Skeletal muscle tissue (tissue), 4 donors: ENCODE measurements around the gene HOXB4. TPM values are rescaled to one million over a fixed set of nuclear protein-coding genes. Genes with fewer than 3 reads are reported as not detected.

Experiments used
- H3K27ac ChIP-seq: one replicate; pipeline ENCODE4 v1.7.0; 2013; ENCODE audit warnings: mild to moderate bottlenecking, low read depth, low read length, inconsistent platforms
- H3K27me3 ChIP-seq, 3 donors: one replicate each; pipeline ENCODE4 v1.7.0; 2013; ENCODE audit warnings: low read length in 3 of 3; ENCODE audit not compliant: control insufficient read depth in 3 of 3, insufficient read depth in 3 of 3
- H3K36me3 ChIP-seq, 3 donors: one replicate each; pipeline ENCODE4 v1.7.0; 2013; ENCODE audit warnings: low read length in 3 of 3; ENCODE audit not compliant: control insufficient read depth in 3 of 3, insufficient read depth in 3 of 3
- H3K4me1 ChIP-seq, 3 donors: one replicate each; pipeline ENCODE4 v1.7.0; 2013; ENCODE audit warnings: low read length in 3 of 3, mild to moderate bottlenecking in 3 of 3; ENCODE audit not compliant: control insufficient read depth in 3 of 3, insufficient read depth in 3 of 3
- H3K4me3 ChIP-seq, 3 donors: one replicate each; pipeline ENCODE4 v1.7.0; 2013; ENCODE audit warnings: low read length in 3 of 3
- H3K9ac ChIP-seq, 3 donors: one replicate each; pipeline ENCODE4 v1.7.0; 2013; ENCODE audit warnings: low read length in 3 of 3, mild to moderate bottlenecking in 3 of 3, moderate library complexity in 2 of 3, low read depth in 1 of 3
- H3K9me3 ChIP-seq, 3 donors: one replicate each; pipeline ENCODE4 v1.7.0; 2013; ENCODE audit warnings: low read length in 3 of 3; ENCODE audit not compliant: control insufficient read depth in 3 of 3
- total RNA-seq: library from RNA; depleted of rRNA; stranded (reverse); fragments of >200 nt; gene quantifications from one replicate; pipeline ENCODE4 v1.2.3, GENCODE V29; 2014
- donor health status: Osteomylitis.

Gene HOXB4
- total RNA-seq, result 1.0 TPM

DNA sequence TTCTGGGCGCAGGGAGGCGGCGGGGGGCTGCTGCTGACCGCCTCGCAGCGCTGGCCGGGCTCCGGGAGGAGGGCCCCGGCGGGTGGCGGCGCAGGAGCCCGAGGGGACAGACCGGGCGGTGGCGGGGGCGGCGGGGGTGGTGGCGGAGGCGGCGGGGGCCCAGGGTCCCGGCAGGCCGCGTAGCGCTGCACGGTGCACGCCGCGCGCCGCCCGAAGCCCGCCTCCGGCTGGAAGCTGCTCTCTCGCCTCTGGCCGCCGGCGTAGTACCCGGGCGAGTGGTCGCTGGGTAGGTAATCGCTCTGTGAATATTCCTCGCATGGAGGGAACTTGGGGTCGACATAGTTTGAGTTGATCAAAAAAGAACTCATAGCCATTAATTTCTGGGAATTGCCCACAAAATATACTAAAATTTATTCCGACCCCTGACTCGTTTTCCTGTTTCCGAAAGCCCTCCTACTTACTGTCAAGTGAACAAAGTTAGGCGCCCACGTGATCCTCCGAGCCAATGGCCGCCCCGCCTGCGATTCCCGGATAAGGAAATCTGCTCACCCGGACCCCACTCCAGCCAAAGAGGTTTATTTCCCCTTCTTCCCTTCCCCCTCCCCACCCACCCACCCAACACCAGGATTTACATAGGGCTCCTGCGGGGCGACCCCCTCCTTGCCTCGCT lies at the start of gene HOXB4:
Gene HOXB4, minus strand, starts transcription at position 405 of the 670 bp plus-strand sequence. Its CDS starts 31 bp downstream, at position 374.
- Histone ChIP-seq H3K4me1 (peaks cover 0 to 23% (median 19%) of the 10 kb centered on the region in 3 donors), H3K9me3 (no peaks in the 10 kb centered on the region), H3K9ac (peak within 1 kb of the TSS; percentile 45 to 72 (median 62)), H3K36me3 (no peaks in the 10 kb centered on the region), H3K4me3 (peak within 1 kb of the TSS; percentile 64 to 80 (median 69)), H3K27ac (peak within 1 kb of the TSS; percentile 74), H3K27me3 (peaks cover 51 to 88% (median 88%) of the 10 kb centered on the region in 3 donors)

DNA sequence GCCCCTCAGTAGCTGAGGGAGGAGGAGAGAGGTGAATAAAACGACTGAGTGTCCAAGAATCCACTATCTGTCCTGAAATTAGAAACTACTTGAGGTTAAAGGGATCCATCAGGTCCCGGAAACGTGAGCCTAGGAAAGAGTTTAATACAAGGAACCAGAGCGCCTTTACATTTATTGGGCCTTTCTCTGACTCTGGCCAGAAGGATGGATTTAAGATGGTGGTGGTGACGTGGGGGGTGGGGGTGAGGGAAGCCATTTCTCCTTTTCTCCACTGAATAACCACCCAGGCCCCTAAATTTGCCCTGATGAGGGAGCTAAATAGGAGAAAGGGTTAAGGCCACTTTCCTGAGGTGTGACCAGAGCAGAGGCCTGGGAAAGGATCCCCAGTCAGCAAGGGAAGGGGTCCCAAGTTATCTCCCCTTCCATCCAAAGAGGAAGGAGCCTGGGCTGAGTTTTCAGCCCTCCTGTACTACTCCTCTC lies 49.0 kb upstream of the HOXB4 start:
- Histone ChIP-seq H3K27me3 (peaks cover 96 to 99% (median 97%) of the 10 kb centered on the region in 3 donors), H3K36me3 (no peaks in the 10 kb centered on the region), H3K9me3 (no peaks in the 10 kb centered on the region), H3K9ac (no peak overlapping the region), H3K4me1 (peaks cover 12 to 15% (median 13%) of the 10 kb centered on the region in 3 donors), H3K4me3 (no peak overlapping the region), H3K27ac (no peak overlapping the region)

DNA sequence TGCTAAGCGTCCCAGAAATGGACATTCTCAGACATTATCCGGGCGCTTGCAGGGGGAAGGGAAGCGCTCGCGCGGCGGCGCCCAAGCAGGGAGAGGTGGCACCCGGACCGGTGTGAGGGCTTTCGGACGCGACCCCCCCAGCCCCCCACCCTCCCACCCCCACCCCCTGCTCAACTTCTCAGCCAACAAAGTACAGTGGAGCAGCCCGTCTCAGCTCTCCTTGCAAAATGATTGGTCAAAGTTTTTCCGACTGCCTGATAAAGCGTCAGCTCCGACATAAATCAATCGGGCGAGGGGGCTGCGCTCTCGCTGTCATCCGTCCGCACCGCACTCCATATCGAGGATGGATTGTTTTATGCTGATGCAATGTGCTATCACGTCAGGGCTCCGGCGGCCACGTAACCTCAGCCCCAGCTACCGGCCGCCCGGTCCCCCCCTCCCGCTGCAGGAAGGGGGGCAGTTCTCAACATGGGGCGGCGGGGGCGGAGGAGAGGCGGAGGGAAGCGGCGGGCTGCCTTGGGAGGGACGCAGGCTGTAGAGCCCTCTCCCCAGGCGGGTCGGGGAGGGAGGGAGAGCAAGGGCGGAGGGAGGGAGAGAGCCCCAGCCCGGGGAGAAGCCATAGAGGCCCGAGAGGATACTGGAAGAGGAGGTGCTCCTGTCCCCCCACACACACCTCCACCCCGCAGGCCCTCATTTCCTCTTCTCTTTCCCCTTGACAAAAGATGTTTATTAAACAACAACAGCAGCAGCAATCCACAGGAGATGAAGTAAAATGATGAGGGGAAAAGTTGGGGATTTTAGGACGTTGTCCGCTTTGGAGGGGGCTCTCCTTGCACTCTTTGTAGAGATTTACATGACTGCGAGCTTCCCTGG lies 48.3 kb upstream of the HOXB4 start, which contains the start of gene HOXB9:
Gene HOXB9, minus strand, starts transcription at position 114 of the 873 bp plus-strand sequence. Its CDS starts 89 bp downstream, at position 25.
- Histone ChIP-seq H3K9me3 (no peaks in the 10 kb centered on the region), H3K9ac (peak within 1 kb of the TSS in 2 of 3 donors; percentile 40 to 42), H3K27me3 (peaks cover 96 to 99% (median 97%) of the 10 kb centered on the region in 3 donors), H3K4me1 (peaks cover 12 to 15% (median 13%) of the 10 kb centered on the region in 3 donors), H3K27ac (no peak within 1 kb of the TSS), H3K36me3 (no peaks in the 10 kb centered on the region), H3K4me3 (peak within 1 kb of the TSS; percentile 43 to 57 (median 49))

DNA sequence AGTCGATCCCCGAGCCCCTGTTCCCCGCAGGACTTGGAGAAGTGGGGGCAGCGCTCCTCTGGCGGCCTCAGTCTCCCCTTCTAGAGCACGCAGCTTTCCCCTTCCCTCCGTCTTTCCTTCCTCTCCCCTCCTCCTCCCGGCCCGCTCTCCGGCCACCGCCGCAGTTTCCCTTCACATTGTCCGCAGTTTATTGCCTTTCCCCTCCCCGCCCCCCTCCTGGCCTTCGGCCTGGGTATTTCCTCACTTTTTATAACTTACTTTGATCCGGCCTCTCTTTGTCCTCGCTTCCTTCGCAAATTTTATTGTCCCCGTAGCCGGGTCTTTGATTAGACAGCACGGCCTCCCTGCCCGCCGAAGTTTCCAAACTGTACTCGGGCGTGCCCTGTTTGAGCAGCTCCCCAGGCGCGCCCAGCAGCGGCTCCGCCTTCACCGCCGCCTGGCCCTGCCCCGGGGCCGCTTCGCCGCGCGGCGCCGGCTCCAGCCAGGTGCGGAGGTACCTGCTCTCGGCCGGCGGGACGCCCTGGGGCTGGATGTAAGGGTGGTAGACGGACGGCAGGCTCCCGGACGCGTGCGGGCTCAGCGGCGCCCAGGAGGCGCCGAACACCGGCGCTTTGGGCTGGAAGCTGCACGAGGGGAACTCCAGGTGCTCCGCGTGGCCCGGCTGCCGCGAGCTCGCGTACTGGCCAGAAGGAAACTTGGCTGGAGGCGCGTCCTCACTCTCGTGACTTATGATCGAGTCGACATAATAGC lies 47.5 kb upstream of the HOXB4 start:
- Histone ChIP-seq H3K9ac (peak overlapping the region in 1 of 3 donors; percentile 42), H3K9me3 (no peaks in the 10 kb centered on the region), H3K27me3 (peaks cover 95 to 98% (median 96%) of the 10 kb centered on the region in 3 donors), H3K27ac (no peak overlapping the region), H3K36me3 (no peaks in the 10 kb centered on the region), H3K4me3 (peak overlapping the region; percentile 43 to 57 (median 49)), H3K4me1 (peaks cover 12 to 15% (median 13%) of the 10 kb centered on the region in 3 donors)

DNA sequence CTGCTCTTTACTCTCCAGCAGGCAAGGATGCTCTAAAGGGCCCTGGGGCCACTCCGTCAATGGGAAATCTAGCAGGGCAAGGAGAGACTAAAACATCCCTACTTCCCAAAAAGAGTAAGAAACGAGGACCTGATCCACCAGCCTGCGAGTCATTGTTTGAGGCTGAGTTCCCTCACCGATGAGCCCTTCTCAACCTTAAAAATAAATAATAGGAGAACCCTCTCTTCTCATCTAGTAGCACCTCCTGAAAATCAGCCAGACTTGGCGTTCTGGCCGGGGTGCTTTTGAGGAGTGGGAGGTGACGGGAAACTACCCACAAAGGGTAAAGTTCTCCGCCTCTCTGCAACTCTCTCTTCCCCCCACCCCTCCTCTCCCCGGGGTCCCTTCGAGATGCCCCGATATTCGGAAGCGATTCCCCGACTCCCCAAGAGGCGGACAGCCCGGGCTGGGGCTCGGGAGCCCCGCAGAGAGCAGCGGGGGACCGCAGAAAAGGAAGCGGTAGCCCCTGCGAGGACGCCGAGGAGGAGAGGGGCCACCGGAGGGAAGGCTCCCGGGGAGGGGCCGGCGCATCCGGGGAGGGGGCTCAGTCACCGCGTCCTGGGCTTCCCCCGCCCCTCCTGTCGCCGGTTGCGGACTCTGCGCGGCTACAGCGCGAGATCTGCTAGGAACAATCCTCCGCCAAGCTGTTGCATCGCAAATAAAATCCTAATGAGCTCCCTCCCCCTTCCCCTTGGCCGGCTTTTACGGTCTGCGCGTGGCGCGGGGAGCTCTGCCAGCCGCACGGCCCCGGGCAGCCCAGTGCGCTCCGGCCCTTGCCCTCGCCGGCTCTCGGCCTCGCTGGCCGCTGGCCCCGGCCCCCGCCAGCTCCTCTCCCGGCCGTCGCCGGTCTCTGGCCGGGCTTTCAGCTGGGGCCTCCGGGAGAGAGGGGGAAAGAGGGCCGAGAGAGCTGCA lies 46.7 kb upstream of the HOXB4 start:
- no peak overlapping the region for H3K27ac ChIP-seq
- H3K27me3 ChIP-seq, result peaks cover 95 to 97% (median 96%) of the 10 kb centered on the region in 3 donors
- H3K4me3 ChIP-seq, result peak overlapping the region; percentile 35 to 57 (median 43)
- H3K36me3 ChIP-seq, result no peaks in the 10 kb centered on the region
- peak overlapping the region in 2 of 3 donors; percentile 40 to 42 for H3K9ac ChIP-seq
- H3K4me1 ChIP-seq, result peaks cover 12 to 15% (median 13%) of the 10 kb centered on the region in 3 donors
- no peaks in the 10 kb centered on the region for H3K9me3 ChIP-seq

DNA sequence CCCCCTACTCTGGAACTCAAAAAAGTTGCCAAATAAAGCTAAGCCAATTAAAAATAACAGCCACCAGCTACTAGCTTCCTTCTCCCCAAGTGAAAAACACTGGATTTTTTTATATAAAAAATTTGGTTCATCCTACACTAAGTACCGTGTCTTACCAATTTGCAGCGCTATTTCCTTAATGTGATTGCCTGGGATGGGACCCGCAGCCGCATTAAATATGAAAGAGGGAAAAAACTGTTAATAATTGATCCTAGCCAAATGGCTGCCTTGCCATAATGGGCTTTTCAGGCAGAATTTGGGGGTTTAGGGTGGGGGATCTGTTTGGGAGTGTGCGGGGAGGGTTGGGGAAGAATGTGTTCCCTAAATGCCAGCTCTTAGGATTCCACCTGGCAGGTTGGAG lies 46.0 kb upstream of the HOXB4 start:
- H3K4me1 ChIP-seq, result peaks cover 12 to 15% (median 13%) of the 10 kb centered on the region in 3 donors
- H3K36me3 ChIP-seq, result no peaks in the 10 kb centered on the region
- H3K27me3 ChIP-seq, result peaks cover 95 to 97% (median 95%) of the 10 kb centered on the region in 3 donors
- no peak overlapping the region for H3K27ac ChIP-seq
- H3K9me3 ChIP-seq, result no peaks in the 10 kb centered on the region
- no peak overlapping the region for H3K4me3 ChIP-seq
- H3K9ac ChIP-seq, result no peak overlapping the region

DNA sequence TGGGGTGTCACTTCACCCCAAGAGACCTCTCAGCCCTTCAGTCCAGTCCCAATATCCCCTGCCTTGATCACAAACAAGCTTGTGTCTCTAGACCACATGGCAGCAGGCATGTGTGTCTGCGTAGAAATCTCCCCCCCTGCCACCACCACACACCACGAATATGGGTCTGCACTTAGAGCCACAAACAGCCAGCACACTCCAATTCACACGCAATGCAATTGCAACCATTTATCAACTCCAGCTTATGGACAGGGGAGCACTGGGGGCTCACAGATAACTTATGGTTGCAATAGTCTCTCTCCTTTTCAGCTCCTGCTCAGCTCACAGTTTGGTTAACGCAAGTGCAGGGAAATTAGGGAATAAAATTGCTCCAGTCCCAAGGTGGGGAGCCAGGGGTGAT lies 45.4 kb upstream of the HOXB4 start:
- H3K27me3 ChIP-seq, result peaks cover 94 to 97% (median 94%) of the 10 kb centered on the region in 3 donors

DNA sequence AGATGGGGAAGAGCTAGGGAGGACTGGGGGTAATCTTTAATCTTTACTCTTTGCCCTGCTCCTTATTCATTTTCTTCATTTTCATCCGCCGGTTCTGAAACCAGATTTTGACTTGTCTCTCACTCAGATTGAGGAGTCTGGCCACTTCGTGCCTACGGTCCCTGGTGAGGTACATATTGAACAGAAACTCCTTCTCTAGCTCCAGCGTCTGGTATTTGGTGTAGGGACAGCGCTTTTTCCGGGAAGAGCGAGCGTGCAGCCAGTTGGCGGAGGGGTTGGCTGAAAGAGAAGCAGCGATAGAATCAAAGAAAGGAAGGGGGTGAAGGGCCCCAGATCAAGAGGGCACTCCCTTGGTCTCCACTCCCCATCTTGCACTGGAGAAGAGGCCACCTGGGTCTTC lies 44.7 kb upstream of the HOXB4 start:
- peaks cover 93 to 96% (median 93%) of the 10 kb centered on the region in 3 donors for H3K27me3 ChIP-seq
- H3K4me1 ChIP-seq, result peaks cover 12 to 23% (median 20%) of the 10 kb centered on the region in 3 donors
- no peak overlapping the region for H3K9ac ChIP-seq
- H3K9me3 ChIP-seq, result no peaks in the 10 kb centered on the region
- H3K27ac ChIP-seq, result no peak overlapping the region
- no peak overlapping the region for H3K4me3 ChIP-seq
- H3K36me3 ChIP-seq, result no peaks in the 10 kb centered on the region

More for the DNA sequence above, 45.4 kb upstream of the HOXB4 start:
- no peak overlapping the region for H3K4me3 ChIP-seq
- no peaks in the 10 kb centered on the region for H3K36me3 ChIP-seq
- H3K4me1 ChIP-seq, result peaks cover 12 to 17% (median 15%) of the 10 kb centered on the region in 3 donors
- no peaks in the 10 kb centered on the region for H3K9me3 ChIP-seq
- H3K9ac ChIP-seq, result no peak overlapping the region
- H3K27ac ChIP-seq, result no peak overlapping the region
